K562 (cell line): ENCODE measurements around the gene HSD11B1. TPM values are rescaled to one million over a fixed set of nuclear protein-coding genes. Genes with fewer than 3 reads are reported as not detected.
A peak's percentile ranks its signal among the peaks of the same experiment; 100 is the strongest.

ENCODE experiments used
- DMBX1 ChIP-seq: fragments of 250-450 bp; sonication (Bioruptor Pico); IDR thresholded peaks from 2 replicates; pipeline ENCODE4 v1.8.0; 2022; ENCODE audit warnings: inconsistent platforms, mild to moderate bottlenecking, moderate library complexity, borderline replicate concordance
- GTF2E2 ChIP-seq: fragments of 200-800 bp; sonication (Bioruptor generic); IDR thresholded peaks from 2 replicates; pipeline ENCODE4 v1.6.1; 2016; ENCODE audit warnings: missing genetic modification characterization, missing compliant biosample characterization
- NR2C1 ChIP-seq, 2 experiments: fragments of 450-650 bp; IDR thresholded peaks; 2 replicates each; pipeline ENCODE4 v1.6.1; 2017; ENCODE audit warnings: mild to moderate bottlenecking in 2 of 2, antibody characterized with exemption in 1 of 2, inconsistent platforms in 1 of 2, missing compliant biosample characterization in 1 of 2, missing genetic modification characterization in 1 of 2
- NR2C2 ChIP-seq, 2 experiments: fragments of 200-800 bp in 1 of 2; sonication (Bioruptor generic) in 1 of 2; sonication (generic) in 1 of 2; formaldehyde crosslinking in 1 of 2; IDR thresholded peaks; 2 replicates each; pipeline versions ENCODE4 v1.6.1 to v1.8.0; 2016 to 2022; ENCODE audit warnings: mild to moderate bottlenecking in 1 of 2, missing compliant biosample characterization in 1 of 2, missing genetic modification characterization in 1 of 2, missing genetic modification reagents in 1 of 2
- NRF1 ChIP-seq, 2 experiments: fragments of 450-650 bp; IDR thresholded peaks in 1 of 2; conservative IDR thresholded peaks in 1 of 2; 2 replicates each; pipeline ENCODE4 v1.6.1; 2014; ENCODE audit warnings: mild to moderate bottlenecking in 2 of 2
- SIX5 ChIP-seq, 2 experiments: IDR thresholded peaks; 2 replicates each; pipeline ENCODE4 v1.6.1; 2011; ENCODE audit warnings: low read length in 2 of 2, borderline replicate concordance in 1 of 2, low read depth in 1 of 2, mild to moderate bottlenecking in 1 of 2, moderate library complexity in 1 of 2; ENCODE audit not compliant: insufficient read depth in 1 of 2
- polyA plus RNA-seq, 8 experiments: library from polyadenylated mRNA; depleted of rRNA in 4 of 8; stranded (reverse) in 5 of 8; unstranded in 3 of 8; fragments of >200 nt; fragmentation: Nextera tagmentation in 2 of 8; fragmentation: Illumina TruSeq in 1 of 8; extraction: Ambion mirVana in 2 of 8; extraction: Trizol in 1 of 8; gene quantifications; 2 replicates each; pipeline versions ENCODE4 v1.2.1 to v1.2.3, GENCODE V29; 2011 to 2014; ENCODE audit warnings: inconsistent platforms in 1 of 8, missing spikeins in 1 of 8
- total RNA-seq, 7 experiments: library from RNA; depleted of rRNA in 6 of 7; stranded (reverse); fragments of >200 nt in 6 of 7; fragmentation: Illumina TruSeq in 2 of 7; extraction: Trizol in 2 of 7; gene quantifications; 2 replicates each; pipeline versions ENCODE4 v1.2.1 to v1.2.3, GENCODE V29; 2011 to 2021; ENCODE audit warnings: low replicate concordance in 1 of 7
- TF ChIP-seq, protein P1 (sequence below), 2 experiments: fragments of 450-650 bp; formaldehyde crosslinking in 1 of 2; IDR thresholded peaks; 2 replicates each; pipeline versions ENCODE4 v1.4.0 to v1.6.1; 2014 to 2020; ENCODE audit warnings: mild to moderate bottlenecking in 2 of 2, borderline replicate concordance in 1 of 2, low read depth in 1 of 2
- TF ChIP-seq, protein P2 (sequence below): sonication (generic); IDR thresholded peaks from 2 replicates; pipeline ENCODE4 v1.6.1; 2016
- TF ChIP-seq, protein P3 (sequence below): fragments of 450-650 bp; conservative IDR thresholded peaks from 2 replicates; pipeline ENCODE4 v1.6.1; 2016; ENCODE audit warnings: missing genetic modification characterization, low read depth, mild to moderate bottlenecking, missing compliant biosample characterization, moderate library complexity

HSD11B1 gene
- total and polyA plus RNA-seq, 9 of the 15 experiments (the other 6 are each of a cell fraction or from before 2014, with no cell fraction given): 0.04 to 0.16 TPM; not detected in 7

DNA sequence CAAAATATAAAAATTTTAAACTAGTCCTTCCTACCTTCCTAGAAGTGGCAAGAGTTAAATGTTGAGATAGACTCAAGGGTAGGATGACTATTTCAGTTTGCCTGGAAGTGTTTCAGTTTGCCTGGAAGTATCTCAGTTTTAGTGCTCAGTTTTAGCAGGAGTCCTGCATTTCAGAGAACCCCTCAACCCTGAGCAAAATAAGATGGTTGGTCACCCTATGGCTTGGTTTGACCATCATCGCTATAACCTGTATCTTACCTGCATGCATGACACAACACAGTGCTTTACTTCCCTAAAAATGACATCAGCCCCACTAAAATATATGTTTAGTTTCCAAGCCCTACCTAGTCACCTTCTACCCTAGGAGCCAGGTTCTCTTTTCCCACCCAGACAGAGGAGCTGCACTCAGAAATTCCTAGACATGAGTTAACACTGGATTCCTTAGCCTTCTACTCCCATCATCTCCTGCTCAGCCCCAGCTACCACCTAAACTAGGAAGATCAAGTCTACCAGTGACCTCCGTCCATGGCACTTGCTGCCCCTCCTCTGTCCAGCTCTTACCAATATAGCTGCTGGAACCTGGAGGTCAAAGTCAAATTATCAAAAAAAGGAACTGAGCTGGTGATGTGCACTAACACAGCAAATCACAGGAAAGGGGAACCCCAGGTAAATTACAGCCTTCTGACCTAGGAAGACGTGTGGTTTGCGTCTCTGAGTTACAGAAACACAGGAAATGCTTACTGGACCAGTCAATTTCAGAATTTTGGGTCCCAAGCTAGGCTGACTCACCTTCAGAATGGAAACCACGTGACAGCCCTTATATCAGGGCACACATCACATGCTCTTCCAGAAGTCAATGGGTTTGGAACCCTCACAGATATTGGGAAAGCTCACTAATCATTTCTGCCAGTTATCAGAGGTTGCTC lies 31.7 kb upstream of the HSD11B1 start (continued):
- TF ChIP-seq, protein P1, sequence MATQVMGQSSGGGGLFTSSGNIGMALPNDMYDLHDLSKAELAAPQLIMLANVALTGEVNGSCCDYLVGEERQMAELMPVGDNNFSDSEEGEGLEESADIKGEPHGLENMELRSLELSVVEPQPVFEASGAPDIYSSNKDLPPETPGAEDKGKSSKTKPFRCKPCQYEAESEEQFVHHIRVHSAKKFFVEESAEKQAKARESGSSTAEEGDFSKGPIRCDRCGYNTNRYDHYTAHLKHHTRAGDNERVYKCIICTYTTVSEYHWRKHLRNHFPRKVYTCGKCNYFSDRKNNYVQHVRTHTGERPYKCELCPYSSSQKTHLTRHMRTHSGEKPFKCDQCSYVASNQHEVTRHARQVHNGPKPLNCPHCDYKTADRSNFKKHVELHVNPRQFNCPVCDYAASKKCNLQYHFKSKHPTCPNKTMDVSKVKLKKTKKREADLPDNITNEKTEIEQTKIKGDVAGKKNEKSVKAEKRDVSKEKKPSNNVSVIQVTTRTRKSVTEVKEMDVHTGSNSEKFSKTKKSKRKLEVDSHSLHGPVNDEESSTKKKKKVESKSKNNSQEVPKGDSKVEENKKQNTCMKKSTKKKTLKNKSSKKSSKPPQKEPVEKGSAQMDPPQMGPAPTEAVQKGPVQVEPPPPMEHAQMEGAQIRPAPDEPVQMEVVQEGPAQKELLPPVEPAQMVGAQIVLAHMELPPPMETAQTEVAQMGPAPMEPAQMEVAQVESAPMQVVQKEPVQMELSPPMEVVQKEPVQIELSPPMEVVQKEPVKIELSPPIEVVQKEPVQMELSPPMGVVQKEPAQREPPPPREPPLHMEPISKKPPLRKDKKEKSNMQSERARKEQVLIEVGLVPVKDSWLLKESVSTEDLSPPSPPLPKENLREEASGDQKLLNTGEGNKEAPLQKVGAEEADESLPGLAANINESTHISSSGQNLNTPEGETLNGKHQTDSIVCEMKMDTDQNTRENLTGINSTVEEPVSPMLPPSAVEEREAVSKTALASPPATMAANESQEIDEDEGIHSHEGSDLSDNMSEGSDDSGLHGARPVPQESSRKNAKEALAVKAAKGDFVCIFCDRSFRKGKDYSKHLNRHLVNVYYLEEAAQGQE (IDR thresholded peaks at IDR 0.05; ENCODE audit: borderline replicate concordance): peak; percentile 67
- TF ChIP-seq, protein P1 (CRISPR knock-in tag; IDR thresholded peaks at IDR 0.05; ENCODE audit: low read depth): no peak
- TF ChIP-seq DMBX1 (CRISPR knock-in tag) (peak; percentile 17; the same call in 1 of the 2 replicates), NR2C2 (CRISPR knock-in tag; IDR thresholded peaks at IDR 0.05) (no peak), NR2C2 (tag; IDR thresholded peaks at IDR 0.05) (peak; percentile 65; the same call in 1 of the 2 replicates), NRF1 (conservative IDR thresholded peaks at IDR 0.05 in 1 of 2, IDR thresholded peaks at IDR 0.05 in 1 of 2) (0 out of 4 replicates have a peak, but pooled peaks of 1 of the 2 experiments have one; percentile 25), NR2C1 (IDR thresholded peaks at IDR 0.05) (no peak), NR2C1 (tag; IDR thresholded peaks at IDR 0.05) (0 out of 2 replicates have a peak, but pooled peaks have one; percentile 12), SIX5 (IDR thresholded peaks at IDR 0.05; ENCODE audit: borderline replicate concordance in 1 of 2, insufficient read depth in 1 of 2, low read depth in 1 of 2, low read length in 2 of 2) (no peak), GTF2E2 (tag) (peak; percentile 81; the same call in 1 of the 2 replicates)
- TF ChIP-seq, protein P2, sequence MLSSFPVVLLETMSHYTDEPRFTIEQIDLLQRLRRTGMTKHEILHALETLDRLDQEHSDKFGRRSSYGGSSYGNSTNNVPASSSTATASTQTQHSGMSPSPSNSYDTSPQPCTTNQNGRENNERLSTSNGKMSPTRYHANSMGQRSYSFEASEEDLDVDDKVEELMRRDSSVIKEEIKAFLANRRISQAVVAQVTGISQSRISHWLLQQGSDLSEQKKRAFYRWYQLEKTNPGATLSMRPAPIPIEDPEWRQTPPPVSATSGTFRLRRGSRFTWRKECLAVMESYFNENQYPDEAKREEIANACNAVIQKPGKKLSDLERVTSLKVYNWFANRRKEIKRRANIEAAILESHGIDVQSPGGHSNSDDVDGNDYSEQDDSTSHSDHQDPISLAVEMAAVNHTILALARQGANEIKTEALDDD: 0 out of 2 replicates have a peak, but pooled peaks have one; percentile 47
- TF ChIP-seq, protein P3, sequence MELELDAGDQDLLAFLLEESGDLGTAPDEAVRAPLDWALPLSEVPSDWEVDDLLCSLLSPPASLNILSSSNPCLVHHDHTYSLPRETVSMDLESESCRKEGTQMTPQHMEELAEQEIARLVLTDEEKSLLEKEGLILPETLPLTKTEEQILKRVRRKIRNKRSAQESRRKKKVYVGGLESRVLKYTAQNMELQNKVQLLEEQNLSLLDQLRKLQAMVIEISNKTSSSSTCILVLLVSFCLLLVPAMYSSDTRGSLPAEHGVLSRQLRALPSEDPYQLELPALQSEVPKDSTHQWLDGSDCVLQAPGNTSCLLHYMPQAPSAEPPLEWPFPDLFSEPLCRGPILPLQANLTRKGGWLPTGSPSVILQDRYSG: no peak
